Transverse colon (tissue), 4 donors: ENCODE measurements around the gene IFT25.

ENCODE experiments used
- POLR2A ChIP-seq: fragments of 450-650 bp; IDR thresholded peaks from one replicate; pipeline ENCODE4 v1.6.1; 2016; ENCODE audit warnings: antibody characterized with exemption, mild to moderate bottlenecking, moderate library complexity
- POLR2AphosphoS5 ChIP-seq, 3 donors: sonication (generic); formaldehyde crosslinking; IDR thresholded peaks; one replicate each; pipeline ENCODE4 v1.6.1; 2016; ENCODE audit warnings: antibody characterized with exemption in 3 of 3
- TF ChIP-seq, protein P1 (sequence below), 5 experiments: fragments of 200-600 bp in 3 of 5; fragments of 450-650 bp in 2 of 5; sonication (generic) in 3 of 5; IDR thresholded peaks; 1 replicate in 2 of 5; 2 replicates in 3 of 5; pipeline ENCODE4 v1.5.1; 2016 to 2017; ENCODE audit warnings: antibody characterized with exemption in 5 of 5, inconsistent platforms in 3 of 5, mild to moderate bottlenecking in 2 of 5, moderate library complexity in 1 of 5

GRCh38 chr1:53982034-53982762 lies 36.7 kb upstream of the IFT25 start:
- TF ChIP-seq, protein P1, sequence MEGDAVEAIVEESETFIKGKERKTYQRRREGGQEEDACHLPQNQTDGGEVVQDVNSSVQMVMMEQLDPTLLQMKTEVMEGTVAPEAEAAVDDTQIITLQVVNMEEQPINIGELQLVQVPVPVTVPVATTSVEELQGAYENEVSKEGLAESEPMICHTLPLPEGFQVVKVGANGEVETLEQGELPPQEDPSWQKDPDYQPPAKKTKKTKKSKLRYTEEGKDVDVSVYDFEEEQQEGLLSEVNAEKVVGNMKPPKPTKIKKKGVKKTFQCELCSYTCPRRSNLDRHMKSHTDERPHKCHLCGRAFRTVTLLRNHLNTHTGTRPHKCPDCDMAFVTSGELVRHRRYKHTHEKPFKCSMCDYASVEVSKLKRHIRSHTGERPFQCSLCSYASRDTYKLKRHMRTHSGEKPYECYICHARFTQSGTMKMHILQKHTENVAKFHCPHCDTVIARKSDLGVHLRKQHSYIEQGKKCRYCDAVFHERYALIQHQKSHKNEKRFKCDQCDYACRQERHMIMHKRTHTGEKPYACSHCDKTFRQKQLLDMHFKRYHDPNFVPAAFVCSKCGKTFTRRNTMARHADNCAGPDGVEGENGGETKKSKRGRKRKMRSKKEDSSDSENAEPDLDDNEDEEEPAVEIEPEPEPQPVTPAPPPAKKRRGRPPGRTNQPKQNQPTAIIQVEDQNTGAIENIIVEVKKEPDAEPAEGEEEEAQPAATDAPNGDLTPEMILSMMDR (IDR thresholded peaks at IDR 0.05): no peak
- TF ChIP-seq POLR2A (no peak), POLR2AphosphoS5 (IDR thresholded peaks at IDR 0.05) (no peak)
